Fibroblast of peridontal ligament (primary cell): ENCODE measurements around the gene STON2.
A peak's percentile ranks its signal among the peaks of the same experiment; 100 is the strongest.
"Not testable (repeated sequence)": the region's sequence is repeated elsewhere in the genome, so short reads cannot be mapped to it uniquely, and the experiment has no call there.

Experiments used
- DNase-seq: peaks from one replicate; pipeline ENCODE4 v3.0.0-alpha.2; 2010; ENCODE audit errors: extremely low read depth

Gene STON2

DNA sequence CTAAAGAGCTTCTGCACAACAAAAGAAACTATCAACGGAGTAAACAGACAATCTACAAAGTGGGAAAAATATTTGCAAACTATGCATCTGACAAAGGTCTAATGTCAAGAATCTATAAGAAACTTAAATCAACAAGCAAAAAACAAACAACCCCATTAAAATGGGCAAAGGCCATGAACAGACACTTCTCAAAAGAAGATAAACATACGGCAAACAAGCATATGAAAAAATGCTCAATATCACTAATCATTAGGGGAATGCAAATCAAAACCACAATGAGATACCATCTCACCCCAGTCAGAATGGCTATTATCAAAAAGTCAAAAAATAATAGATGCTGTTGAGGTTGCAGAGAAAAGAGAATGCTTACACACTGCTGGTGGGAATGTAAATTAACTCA is 20.1 kb downstream of the STON2 start:
- DNase-seq, result not testable (repeated sequence)

DNA sequence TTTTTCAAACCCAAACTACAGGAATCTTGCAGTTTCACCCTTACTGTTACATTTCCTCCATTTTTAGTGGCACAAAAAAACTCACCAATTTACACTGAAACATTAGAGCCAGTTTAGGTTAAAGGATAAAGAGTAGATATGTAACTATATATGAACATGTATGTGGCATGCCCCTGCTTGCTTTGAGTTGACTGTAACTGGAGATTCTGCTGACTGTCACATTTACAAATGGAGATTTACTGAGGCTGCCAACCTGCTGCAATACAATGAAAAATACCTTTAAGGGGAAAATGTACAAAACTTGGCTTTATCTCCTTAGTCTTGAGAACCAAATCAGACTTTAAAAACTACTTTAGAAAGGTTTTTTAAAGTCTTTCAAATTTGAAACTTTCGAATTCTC is 28.3 kb downstream of the STON2 start:
- no peak for DNase-seq

DNA sequence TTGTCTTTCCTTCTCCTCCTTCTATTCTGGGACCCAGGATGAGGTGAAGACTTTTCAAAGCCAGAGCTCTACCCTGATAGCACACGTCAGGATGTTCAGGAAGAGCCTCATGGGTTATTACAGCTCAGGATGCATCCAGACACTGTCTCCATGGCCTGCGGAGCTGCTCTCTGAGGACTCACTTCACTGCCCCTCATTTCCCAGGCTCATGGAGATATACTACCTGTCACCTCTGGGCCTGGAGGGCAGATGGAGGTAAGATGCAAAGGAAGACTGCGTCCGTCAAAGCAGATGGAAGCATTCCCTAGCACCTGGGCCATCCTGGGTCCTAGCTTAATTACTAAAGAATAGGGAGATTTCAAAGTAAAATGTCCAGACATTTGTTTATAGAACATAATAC is 32.6 kb downstream of the STON2 start:
- DNase-seq, result no peak

DNA sequence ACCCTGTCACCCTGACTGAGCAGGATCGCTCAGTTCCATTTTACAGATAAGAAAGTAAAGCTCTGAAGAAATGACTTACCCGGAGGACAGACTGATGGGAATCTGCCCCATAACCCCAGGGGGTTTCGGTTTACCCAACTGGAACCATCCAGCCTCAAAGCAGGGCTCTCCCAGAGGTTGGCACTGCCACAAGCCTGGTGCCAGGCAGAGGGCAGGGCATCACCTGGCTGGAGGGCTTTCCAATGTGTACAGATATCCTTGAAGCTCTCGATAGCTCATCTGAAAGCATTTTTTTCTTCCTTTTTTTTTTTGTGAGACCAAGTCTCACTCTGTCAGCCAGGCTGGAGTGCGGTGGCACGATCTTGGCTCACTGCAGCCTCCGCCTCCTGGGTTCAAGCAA is 33.2 kb downstream of the STON2 start:
- no peak for DNase-seq

DNA sequence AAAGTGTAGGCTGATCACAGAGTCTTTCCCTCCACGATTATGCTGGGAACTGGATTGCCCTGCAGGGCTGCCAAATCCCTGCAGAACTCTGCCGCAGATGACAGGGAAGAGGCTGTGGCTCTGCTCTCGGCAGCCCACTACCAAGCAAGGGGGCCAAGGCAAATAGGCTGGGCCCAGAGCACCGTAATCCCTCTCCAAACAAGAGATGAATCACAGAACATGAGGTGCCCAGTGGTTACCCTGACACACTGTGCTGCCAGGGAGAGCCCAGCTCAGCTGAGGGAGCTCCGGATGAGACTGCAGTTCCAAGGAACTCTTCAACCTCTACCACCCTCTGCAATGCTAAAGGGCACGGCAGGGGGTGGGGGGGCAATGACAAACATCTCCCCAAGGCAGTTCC is 33.9 kb downstream of the STON2 start:
- DNase-seq, result peak; percentile 33

DNA sequence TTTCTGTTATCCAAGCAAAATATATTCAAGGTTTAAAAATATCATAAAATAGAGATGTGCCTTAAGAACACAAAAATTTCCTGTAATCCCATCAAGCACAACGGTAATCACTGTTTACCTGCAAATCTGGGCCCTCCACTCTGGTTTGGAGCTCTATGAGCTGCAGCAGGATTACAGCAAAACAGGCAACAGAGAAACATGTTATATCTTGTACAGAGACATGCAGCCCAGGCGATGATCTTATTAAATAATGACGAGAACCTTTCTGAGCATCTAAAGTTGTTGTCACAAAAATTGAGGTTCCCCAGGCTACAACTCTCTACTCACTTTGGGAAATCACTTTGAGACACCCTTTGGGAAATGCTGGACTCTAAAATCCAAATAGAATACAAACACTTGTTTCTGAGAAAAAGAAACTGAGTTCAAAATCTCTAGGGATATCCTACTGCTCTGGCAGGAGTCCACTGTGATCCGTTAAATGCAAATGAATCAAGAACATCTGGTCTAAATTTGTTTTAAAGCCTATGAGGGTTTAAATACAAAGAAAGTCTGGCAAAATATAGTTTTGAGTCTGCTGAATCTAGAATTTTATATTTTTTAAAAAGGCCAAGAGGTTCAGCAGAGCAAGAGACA is 36.3 kb downstream of the STON2 start:
- DNase-seq, result peak; percentile 92

DNA sequence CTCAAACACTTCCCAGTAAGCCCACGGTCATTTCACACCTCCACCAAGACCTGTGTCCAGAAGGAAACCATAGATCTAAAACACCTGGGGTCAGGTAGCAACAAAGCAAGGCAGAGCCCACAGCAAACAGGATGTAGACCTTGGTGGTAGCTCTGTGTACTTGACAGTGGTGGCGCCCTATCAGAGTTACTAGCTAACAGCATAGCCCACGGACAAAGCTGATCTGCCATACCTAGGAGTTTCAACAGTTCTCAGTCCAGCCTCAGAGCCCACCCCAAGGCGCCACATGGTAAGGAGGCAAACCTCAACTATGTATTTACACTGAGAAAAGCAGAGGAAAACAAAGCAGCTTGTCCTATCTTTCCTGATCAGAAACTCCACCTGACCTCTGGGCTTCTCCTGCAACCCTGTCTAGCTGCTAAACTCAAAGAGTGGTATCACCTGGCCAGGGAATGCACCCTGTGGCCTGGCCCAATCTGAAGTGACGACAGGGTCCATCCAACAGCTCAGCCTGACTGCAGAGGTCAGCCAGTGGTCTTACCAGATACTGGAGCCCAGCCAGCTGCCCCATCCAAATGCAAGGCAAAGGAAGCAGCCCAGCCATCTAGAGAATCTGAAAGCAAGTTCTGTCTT is 46.3 kb downstream of the STON2 start:
- DNase-seq, result no peak

DNA sequence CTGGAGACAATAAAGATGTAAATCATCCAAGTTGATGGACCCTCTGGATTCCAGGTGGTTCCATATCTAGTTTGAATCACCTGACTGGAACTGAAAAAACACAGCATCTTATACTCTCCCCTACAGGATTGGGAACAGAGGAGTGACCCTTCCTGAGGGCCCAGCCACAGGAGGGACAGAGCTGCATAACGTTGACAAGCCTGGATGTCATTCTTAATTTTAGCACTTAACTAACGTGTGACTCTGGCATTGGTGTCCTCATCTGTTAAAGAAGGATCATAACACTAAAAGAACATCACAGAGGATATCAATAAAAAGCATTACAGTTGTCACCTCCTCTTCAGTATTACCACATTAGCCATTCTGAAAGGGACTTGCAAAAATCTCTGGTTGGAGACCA is 47.7 kb downstream of the STON2 start:
- DNase-seq, result no peak

DNA sequence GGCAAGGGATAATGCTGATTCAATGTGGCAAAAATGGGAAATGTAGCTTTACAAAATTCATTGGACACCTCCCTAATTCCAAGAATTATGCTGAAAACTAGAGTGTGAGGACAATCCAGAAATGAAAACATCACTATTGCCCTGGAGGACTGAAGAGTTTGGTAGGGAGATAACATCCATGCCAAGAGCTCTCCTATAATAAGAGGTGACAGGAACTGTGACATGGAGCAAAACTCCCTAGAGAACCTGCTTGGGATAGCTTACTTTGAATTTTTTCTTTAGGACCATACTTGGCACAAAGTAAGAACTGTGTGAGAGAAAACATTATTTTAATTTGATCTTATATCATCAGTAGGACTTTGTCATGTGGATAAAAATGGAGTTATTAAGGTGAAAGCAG is 48.9 kb downstream of the STON2 start:
- no peak for DNase-seq

DNA sequence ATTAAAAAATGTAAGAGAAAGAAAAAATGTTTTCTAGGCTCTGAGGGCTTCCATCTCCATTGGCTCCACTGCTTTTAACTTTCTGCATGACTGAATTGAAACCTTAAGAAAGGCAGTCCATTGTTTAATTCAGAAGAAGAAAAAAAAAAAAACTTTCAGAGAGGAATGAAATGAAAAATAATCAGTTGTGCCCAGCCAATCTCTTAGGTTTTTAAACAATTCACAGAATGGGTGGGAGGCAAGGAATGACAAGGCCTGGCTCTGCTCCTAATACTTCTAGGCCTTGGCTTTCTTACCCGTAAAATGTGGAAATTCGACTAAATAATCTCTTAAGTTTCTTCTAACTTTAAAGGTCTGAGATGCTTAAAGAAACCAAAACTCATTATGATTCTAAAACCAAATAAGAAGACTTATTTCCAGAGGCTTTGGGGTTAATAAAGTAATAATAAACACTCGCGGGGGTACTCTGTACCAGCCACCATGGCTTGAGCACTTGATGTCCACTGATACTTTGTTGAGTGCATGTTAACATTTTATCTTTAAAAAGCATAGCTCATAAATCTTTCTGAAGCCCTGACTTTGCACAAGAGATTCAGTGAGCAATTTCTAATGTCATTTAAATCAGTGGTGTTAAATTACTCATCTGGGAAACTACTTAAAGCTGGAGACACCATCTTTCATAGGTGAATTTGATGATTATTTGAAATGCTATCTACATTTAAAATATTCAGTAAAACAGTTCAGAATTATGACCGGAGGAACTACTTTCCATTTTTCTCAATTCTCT is 49.6 kb downstream of the STON2 start:
- DNase-seq, result peak; percentile 65

DNA sequence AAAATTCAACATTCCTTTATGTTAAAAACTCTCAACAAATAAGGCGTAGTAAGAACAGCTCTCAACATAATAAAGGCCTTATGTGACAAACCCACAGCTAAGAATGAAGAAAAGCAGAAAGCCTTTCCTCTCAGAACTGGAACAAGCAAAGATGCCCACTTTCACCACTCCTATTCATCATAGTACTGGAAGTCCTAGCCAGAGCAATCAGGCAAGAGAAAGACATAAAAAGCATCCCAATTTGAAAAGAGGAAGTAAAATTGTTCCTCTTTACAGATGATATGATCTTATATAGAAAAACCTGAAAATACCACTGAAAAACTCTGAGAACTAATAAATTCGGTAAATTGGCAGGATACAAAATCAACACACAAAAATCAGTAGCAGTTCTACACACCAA is 52.1 kb downstream of the STON2 start:
- DNase-seq, result no peak

DNA sequence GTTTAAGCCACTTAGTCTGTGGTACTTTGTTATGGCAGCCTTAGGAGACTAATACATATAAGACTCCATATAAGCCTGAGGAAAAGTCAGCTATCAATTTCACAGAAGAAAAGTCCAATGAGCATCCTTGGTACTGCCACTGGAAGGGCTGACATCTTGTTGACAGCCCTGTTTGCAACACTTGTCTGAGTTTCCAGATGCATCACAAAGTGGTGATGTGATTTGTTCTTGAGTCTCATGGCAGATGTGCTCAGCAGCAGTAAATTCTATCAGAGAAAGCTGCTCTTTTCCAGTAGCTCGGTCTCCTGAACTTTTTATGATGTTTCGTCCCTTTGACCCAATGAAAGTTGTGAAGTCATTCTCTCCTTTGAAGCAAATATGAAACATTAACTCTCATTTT is 54.3 kb downstream of the STON2 start:
- no peak for DNase-seq

DNA sequence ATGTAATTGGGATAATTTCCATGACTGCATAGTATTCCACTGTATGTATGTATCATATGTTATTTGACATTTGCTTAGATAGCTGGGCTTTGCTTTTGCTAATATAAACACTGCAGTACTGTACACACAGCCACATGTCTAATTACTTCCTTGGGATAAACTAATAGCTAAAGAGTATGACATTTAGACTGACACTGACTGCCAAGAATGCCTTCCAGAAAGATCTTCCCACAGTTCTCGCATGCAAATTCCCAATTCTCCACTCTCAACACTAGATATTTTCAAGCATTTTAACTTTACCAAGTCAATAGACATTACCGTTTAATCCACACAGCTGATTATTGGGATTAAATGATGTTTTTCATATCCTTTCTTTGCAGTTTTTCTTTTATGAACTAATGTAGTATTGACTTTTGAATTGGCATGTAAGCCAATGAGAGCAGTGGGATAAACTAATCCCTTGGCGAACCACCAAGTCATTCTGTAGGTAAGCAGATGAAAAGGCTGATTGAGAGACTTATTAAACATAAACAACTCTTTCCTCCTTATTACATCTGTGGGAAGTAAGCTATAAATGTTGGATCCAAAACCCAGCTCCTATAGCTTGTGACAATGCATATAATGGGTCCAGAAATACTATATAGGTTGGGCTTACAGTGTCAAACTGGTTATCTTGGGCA is 55.5 kb downstream of the STON2 start:
- DNase-seq, result peak; percentile 15

DNA sequence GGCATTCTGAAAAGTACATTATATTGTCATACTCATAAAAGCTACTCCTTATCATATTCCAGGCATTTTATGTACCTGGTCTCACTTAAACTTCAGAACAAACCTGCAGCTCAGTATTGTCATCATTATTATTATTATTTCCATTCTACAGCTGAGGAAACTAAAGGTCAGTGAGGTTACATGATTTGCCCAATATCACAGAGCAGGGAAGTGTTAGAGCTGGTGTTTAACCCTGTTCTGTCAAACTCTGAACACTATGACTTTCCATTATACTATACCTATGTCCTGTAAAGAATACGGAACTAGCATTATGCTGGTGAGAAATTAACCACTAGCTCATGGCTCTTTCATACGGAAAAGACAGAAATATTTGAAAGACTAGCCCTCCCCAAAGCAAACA is 56.4 kb downstream of the STON2 start:
- no peak for DNase-seq

DNA sequence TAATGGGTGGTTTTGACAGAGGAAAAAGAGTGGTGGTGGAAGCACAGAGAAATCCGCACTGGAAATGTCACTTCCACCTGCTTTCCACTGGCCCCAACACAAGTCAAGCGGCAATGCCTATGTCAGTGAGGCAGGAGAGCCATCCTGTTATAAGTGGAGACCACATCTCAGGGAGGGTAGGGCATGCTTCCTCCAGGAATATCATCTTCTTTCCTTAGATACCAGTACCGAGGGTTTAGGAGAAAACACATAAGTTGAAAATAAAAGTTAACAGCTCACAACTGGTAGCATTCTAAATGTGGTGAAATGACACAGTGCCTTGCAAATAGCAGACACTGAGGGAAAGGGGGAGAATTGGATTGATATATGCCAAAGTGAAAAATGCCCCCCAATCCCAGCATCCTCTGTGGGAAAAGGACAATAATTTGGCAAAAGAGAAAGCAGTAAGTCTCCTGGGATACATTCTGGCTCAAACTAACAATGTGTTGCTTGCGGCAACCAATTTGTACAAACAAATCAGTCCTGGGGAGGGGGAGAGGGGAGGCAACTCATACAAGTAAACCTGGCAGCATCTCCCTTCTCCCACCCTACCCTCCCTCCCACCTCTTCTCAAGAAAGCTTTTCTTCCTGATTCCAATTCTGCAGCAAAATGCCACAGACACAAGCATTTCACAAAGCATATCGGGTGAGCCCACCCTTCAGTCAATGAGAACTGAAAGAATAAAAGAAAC is 57.1 kb downstream of the STON2 start:
- peak; percentile 34 for DNase-seq

DNA sequence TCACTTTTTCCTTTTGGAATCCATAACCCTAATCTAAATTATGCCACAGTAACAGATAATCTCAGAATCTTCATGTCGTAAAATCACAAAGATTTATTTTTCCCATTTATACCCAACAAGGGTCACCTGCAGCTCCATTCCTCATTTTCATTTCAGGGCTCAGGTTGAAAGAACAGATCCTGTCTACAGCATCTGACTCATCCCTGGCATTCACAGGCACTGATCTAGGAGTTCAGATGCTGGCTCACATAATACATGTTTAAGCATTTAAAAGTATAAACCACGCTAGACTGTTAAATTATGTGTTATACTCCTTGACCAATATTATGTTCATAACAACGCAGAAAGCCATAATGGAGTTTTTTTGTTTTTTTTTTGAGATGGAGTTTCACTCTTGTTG is 58.3 kb downstream of the STON2 start:
- no peak for DNase-seq

DNA sequence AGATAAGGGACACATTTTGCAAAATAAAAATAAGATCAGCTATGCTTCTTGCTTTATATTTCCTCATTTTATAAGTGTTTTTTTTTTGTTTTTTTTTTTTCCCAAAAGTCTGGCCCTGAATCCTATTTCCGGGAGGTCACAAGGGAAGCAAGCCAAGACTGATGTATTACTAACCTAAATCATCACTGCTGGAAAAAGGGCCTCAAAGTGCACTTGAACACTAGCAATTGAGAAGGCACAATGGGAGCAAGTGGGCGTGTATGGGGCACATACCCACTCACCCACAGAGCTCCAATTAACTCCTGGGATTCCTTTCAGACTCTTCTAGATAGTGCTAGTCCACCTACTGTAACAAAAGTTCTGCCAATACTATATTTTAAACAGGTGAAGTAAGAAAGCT is 58.8 kb downstream of the STON2 start:
- peak; percentile 37 for DNase-seq

DNA sequence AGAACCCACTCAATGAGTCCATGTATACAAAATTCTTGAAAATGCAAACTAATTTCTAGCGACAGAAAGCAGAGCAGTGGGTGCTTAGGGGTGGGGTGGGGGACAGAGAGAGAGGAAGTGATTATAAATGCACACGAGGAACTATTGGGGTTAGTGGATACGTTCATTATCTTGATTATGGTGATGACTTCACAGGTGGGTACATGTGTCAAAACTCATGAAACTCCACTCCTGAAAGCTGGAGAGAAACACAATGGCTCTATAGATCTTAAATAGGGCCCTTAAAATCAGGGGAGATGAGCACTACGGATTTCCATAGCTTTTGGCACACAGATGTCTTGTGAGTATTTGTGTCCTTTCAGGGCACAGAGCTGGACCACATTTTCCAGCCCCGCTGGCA is 59.9 kb downstream of the STON2 start:
- DNase-seq, result no peak

DNA sequence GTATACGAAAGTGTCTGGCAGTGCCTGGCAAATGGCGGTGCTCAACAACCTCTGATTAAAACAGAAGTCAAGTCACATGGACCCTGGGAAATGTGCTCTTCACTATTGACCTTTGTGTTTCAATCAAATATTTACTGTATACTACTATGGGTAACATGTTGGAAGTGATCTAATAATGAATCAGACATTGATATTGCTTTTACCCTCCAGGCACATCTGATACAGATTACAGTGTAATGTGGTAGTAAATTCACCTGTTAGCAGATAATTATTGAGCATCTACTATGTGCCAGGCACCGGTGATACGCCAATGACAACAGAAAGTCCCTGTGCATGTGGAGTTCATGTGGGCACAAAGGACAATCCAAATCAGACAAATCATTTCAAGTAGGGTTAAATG is 63.1 kb downstream of the STON2 start:
- no peak for DNase-seq

DNA sequence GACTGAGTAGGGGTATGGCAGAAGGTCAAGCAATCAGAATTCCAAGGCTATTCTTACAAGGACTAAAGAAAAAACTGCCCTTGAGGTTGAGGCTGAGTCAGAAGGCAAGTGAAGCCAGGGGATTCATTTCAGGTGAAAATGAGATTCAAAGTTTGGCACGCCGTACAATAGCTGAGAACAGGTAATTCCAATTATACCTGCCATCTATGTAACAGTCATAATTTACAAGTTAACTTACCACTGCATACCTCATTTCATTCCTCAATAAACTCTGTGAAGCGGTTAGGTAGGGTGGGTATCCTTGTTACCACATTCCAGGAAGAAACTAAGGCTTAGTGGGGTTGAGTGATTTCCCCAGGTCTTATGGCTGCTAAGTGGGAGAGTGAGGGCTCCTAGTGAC is 64.1 kb downstream of the STON2 start:
- no peak for DNase-seq

DNA sequence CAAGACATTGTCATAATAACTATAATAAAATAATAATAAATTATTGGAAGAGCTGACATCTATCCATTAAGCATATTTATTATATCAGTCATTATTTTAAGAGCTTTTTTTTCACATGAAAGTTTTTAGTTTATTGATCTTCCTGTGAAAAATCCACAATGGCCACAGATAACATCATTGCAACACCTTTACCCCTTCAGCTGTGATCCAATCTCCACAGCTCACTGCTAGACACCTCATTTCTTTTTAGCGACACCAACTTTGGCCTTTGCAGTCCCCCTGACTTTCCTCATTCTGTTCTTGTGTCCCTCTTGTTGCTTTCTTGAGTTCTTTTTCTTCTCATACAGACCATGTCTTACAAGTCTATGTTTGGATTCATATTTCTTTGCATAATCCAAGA is 67.4 kb downstream of the STON2 start:
- DNase-seq, result no peak
